ENCODE results near the gene RHOT1.
"Not testable (repeated sequence)": the region's sequence is repeated elsewhere in the genome, so short reads cannot be mapped to it uniquely, and the experiment has no call there.

Gene RHOT1

DNA sequence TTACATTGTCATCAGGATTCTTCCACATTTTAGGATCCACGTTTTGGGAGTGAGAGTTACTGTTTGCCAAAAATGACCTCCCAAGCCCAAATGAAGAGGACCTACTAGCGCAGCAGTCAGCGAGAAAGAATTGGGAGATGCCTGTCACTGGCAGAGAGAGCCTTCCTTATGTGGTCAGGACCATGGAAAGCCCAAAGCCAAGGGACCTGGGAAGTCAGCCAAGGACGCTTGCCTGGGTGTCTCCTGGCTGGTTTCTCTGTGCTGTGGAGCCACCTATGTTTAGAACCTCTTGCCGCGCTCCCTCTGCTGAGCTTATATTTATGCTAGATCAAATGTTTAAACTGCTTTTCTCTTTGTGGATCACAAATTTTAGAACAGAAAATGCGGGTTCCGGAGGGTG lies 98.4 kb downstream of the RHOT1 start:
- DNase-seq, result no peak

DNA sequence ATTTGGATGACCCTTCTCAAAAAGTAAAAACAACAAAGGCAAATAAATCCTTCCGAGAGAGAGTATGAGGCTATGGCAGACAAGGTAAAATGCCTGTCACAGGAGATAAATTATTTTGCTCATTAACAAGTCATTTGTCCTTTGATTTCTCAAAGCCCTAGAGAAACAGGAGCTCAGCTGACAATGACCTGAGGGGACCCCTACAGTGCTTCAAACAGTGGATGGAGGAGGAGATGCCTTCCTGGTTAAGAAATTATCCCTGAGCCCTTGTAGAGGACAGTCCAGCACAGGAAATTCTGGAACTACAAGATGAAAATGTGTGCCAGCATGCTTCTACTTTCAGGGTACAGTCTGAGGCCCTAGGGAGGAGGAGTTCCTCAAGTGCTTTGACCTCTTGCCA lies 99.3 kb downstream of the RHOT1 start:
- DNase-seq, result peak; percentile 47

GRCh38 chr17:32249475-32249874 lies 107.2 kb downstream of the RHOT1 start:
- DNase-seq, result no peak

DNA sequence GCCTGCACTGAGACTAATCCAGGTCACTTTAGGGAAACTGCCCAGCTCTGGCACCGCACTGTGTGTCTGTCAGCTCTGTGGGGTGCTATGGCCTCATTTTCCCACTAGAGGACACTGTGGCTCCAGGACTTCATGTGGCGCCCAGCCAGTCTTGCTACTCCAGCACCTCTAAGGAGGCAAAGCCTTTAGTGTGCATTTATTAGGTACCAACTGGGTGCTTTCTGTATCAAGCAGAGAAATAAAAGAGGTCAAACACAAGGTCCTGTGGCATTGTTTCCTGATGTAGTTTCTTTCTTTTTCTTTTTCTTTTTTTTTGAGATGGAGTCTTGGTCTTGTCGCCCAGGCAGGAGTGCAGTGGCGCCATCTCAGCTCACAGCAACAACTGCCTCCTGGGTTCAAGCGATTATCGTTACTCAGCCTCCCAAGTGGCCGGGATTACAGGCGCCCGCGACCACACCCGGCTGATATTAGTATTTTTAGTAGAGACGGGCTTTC lies 110.9 kb downstream of the RHOT1 start:
- peak; percentile 63 for DNase-seq

- no peak for DNase-seq
These were observed 113.9 kb downstream of the RHOT1 start for GRCh38 chr17:32256012-32256700.

DNA sequence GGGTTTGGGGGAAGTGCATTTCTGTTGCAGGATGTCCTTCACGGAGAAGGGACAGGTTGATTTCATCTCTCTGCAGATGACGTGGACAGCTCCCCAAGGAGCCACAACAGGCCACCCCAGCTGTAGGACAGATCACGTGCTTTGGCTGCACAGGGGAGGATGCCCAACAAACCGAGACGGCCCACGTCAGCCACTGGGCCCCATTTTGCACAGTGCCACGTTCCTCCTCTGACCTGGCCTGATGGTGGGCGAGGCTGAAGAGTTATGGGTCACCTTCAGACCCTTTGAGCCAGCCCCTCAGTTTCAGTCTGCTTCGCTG lies 114.4 kb downstream of the RHOT1 start:
- no peak for DNase-seq

GRCh38 chr17:32258383-32259140 lies 116.3 kb downstream of the RHOT1 start:
- DNase-seq, result no peak

DNA sequence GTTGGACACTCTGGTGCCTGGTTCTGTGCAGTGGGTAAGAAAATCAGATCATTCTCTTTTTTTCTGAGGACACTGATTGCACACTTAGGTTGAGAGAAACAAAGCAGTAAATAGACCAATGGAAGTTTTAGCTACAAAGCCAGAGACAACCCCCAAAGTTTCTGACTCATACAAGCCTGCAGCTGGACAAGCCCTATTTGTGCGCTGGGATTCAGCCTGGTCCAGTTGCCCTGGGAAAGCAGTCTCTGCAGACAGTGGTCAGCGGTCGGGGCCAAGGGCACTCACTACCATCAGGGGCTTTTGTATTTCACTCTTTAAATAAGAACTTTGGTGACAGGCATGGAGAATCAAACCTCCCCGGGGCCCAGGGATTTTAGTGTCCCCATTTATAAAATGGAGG lies 117.3 kb downstream of the RHOT1 start:
- DNase-seq, result no peak

GRCh38 chr17:32261417-32261736 lies 119.1 kb downstream of the RHOT1 start:
- no peak for DNase-seq

DNA sequence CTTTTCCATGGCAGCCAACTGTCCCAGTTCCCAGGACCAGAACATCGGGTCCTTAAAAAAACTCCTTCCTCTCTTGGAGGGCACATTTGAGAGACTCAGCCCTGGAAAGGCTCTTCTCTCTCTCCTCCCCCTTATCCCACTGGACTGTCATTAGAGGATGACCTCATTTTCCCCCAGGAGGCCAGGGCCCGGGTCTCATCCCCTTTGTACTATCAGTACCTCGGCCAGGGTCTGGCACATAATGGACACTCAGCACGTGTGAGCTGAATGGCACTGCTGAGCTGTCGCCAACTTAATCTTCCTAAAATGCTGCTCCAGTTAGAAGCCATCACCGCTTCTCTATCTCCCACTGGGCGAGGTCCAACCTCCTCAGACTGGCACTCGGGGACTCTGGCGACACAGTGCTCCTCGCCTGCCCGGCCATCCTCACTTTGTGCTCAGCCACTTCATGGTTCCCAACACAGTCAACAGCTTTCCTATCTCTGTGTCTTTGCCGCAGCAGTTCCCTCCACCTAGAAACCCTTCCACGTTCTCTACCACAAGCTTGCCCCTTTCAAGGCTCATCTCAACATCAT lies 119.7 kb downstream of the RHOT1 start:
- no peak for DNase-seq

DNA sequence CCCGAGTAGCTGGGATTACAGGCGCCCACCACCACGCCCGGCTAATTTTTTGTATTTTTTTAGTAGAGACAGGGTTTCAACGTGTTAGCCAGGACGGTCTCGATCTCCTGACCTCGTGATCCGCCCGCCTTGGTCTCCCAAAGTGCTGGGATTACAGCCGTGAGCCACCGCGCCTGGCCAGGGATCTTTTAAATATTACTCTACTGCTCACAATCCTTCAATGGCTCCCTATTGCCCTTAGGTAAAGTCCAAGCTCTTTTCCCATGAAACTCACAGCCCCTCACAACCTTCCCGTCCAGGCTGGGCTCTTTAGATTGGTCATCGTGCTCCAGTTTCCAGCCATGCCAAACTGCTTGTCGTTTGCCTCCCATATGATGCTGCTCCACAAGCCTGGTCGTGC lies 121.2 kb downstream of the RHOT1 start:
- not testable (repeated sequence) for DNase-seq

GRCh38 chr17:32264140-32264799 lies 122.0 kb downstream of the RHOT1 start:
- no peak for DNase-seq

DNA sequence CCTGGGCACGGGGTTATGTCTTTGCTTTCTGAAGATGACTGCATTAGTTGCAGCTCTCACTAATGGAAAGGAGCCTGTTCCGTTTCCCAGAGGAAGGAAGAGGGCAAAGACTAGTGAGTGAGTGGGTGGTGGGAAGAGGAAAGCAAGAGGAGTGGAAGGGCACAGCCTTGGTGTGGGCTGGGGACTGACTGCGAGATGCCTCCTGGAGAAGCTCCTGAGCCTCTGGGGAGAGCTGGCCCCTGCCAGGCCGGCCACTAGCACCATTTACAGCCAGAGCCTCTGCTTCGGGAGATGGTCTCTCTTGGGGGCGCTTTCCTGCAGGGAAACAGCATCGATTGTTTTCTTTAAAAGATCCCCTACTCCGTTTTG lies 122.5 kb downstream of the RHOT1 start:
- DNase-seq, result no peak

DNA sequence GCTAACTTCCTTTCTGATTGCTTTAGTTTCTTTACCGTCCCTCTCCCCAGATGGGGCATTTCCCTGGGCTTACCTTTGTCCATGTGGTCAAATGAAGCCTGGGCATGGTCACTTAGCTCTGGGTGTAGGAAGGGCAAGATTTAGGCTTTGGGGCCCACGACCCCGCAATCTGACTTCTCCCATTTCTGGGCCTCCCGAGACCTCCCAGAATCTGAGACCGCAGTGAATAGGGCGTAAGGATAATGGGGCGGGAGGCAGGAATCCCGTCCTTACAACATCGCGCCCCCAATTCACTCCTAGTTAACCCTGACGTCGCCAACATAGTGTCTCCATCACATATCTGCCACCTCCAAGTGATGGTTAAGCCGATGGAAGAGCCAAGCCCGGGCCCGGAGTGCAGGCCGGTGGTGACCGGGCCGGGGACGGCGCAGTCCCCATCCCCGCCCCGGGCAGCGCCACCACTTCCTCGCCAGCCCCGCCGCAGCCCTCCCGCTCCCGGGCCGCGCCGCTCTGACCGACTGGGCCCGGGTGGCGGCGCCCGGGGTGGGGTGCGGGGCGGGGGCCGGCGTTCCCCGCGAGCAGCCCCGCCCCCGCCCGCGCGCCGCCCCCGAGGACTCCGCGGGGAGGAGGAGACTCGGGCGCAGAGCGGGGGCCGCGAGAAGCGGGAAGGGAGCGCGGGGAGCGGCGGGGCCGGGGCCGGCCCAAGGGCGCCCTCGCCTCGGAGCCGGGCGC lies 123.1 kb downstream of the RHOT1 start, which contains the start of gene RHBDL3:
Gene RHBDL3, plus strand, starts transcription at position 641 of the 732 bp plus-strand sequence. CDS start 358 bp downstream, outside the sequence.
- peak; percentile 33 for DNase-seq

- DNase-seq, result no peak
These were observed 123.7 kb downstream of the RHOT1 start for GRCh38 chr17:32266051-32266388.

- DNase-seq, result peak; percentile 43
These were observed 124.3 kb downstream of the RHOT1 start for GRCh38 chr17:32266389-32267301.

- no peak for DNase-seq
These were observed 125.4 kb downstream of the RHOT1 start for GRCh38 chr17:32267690-32268205.

- no peak for DNase-seq
These were observed 126.5 kb downstream of the RHOT1 start for GRCh38 chr17:32268734-32269288.

- no peak for DNase-seq
These were observed 127.1 kb downstream of the RHOT1 start for GRCh38 chr17:32269377-32269776.

DNA sequence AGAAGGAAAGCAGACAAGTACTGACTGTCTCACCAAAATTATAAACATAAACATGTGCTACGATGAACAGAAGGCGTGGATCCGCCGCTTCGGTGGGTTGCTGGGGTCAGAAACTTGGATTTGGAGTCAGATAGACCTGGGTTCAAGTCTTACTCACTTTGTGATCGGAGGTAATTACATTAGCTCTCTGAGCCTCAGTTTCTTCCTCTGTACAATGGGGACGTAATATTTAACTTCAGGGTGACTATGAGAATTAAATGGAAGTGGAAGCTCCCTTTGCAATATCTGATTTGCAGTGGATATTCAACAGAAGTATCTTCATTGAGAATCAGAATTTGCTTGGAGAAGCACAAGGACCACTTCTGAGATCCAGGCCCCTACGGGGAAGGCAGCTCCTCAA lies 129.5 kb downstream of the RHOT1 start:
- no peak for DNase-seq

- DNase-seq, result no peak
These were observed 131.8 kb downstream of the RHOT1 start for GRCh38 chr17:32274101-32274500.

Measured in NCI-H146 (cell line).